ENCODE measurements around the gene DNHD1.

GRCh38 chr11:6615882-6616585 lies 119.0 kb downstream of the DNHD1 start:
- TF ChIP-seq EP300 (IDR thresholded peaks at IDR 0.05; ENCODE audit: borderline replicate concordance) (no peak), RAD21 (IDR thresholded peaks at IDR 0.05; ENCODE audit: low read depth) (no peak), CREB1 (IDR thresholded peaks at IDR 0.05; ENCODE audit: low read depth) (no peak), FOXM1 (IDR thresholded peaks at IDR 0.05; ENCODE audit: borderline replicate concordance, low read depth) (no peak), TEAD4 (IDR thresholded peaks at IDR 0.05) (no peak), YY1 (IDR thresholded peaks at IDR 0.05; ENCODE audit: low read depth) (no peak), REST (IDR thresholded peaks at IDR 0.05; ENCODE audit: low read depth) (no peak), USF1 (IDR thresholded peaks at IDR 0.05) (no peak), TCF12 (IDR thresholded peaks at IDR 0.05; ENCODE audit: low read depth) (no peak), CEBPB (IDR thresholded peaks at IDR 0.05) (no peak), MAX (IDR thresholded peaks at IDR 0.05) (no peak), TAF1 (IDR thresholded peaks at IDR 0.05; ENCODE audit: low read depth) (no peak)

Measured in Ishikawa (cell line).